ENCODE measurements around the gene LRSAM1. TPM values are rescaled to one million over a fixed set of nuclear protein-coding genes. Genes with fewer than 3 reads are reported as not detected.

The LRSAM1 gene
- total and polyA plus RNA-seq, 2 of the 8 experiments (the other 6 are each of a cell fraction or from before 2014, with no cell fraction given): 9.7 to 18.3 TPM

DNA sequence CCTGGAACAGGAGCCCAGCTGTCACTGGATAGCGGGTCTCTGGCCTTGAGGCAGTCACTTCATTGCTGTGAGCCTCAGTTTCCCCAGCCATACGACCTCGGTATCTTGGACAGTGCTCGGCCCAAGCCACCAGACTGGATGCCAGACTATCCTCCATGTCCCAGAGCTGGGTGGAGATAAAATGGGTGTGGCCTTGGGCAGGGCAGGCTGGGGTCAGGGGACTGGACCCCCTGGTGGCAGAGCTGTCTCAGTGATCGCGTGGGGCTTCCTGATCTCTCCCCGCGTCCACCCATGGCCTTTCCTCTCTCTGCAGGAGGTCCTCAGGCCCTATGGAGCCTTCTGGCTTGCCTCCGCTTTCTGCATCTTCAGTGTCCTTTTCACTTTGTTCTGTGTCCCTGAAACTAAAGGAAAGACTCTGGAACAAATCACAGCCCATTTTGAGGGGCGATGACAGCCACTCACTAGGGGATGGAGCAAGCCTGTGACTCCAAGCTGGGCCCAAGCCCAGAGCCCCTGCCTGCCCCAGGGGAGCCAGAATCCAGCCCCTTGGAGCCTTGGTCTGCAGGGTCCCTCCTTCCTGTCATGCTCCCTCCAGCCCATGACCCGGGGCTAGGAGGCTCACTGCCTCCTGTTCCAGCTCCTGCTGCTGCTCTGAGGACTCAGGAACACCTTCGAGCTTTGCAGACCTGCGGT is 44.4 kb upstream of the LRSAM1 start:
- DNase-seq (ENCODE audit: low read depth in 1 of 2, low spot score in 2 of 2): no peak
- POLR2A ChIA-PET (ENCODE audit: partially characterized antibody): interaction anchor here (0.9 to 2.0 kb wide), 4 partner anchors 10 to 44 kb away, joined by 3 to 8 read pairs (median 6); partner anchors contain the start of genes LRSAM1, RPL12 and SLC2A8
- no peak for TF ChIP-seq RBBP5 (IDR thresholded peaks at IDR 0.05; ENCODE audit: borderline replicate concordance, low read depth, low read length)

More for the DNA sequence above, 44.4 kb upstream of the LRSAM1 start:
- no peak for FAIRE-seq
- H4K91ac ChIP-seq (replicated peaks; ENCODE audit: insufficient read length, low read length): no peak overlapping the region
- no peak overlapping the region for H2AFZ ChIP-seq (ENCODE audit: low read length)
- no peaks in the 10 kb centered on the region for H3K79me1 ChIP-seq (ENCODE audit: low read depth, low read length)
- H4K20me1 ChIP-seq (replicated peaks in 1 of 2; ENCODE audit: control insufficient read depth in 1 of 2, insufficient read depth in 2 of 2, low read length in 2 of 2): peaks cover 0 to 9% of the 10 kb centered on the region in 2 experiments
- no peak overlapping the region for H3K9ac ChIP-seq (replicated peaks in 1 of 4; ENCODE audit: extremely low read depth in 1 of 4, low read depth in 3 of 4, low read length in 3 of 4)
- H2BK120ac ChIP-seq (replicated peaks; ENCODE audit: low read depth, low read length): no peak overlapping the region
- no peaks in the 10 kb centered on the region for H3K23me2 ChIP-seq (ENCODE audit: low read depth, low read length)
- H2BK5ac ChIP-seq (ENCODE audit: low read depth, low read length): 0 out of 2 replicates have a peak overlapping the region, but pooled peaks have one; percentile 24
- no peaks in the 10 kb centered on the region for H3K4me1 ChIP-seq (replicated peaks in 1 of 4; ENCODE audit: control insufficient read depth in 3 of 4, insufficient read depth in 4 of 4, low read length in 3 of 4)
- CTCF ChIA-PET (ENCODE audit: partially characterized antibody): interaction anchor here (1.0 to 2.9 kb wide), 8 partner anchors 10 to 212 kb away, joined by 3 to 10 read pairs (median 4); partner anchors contain the start of gene SLC2A8
- no peak overlapping the region for H2BK12ac ChIP-seq (ENCODE audit: low read depth, low read length)
- no peaks in the 10 kb centered on the region for H3K27me3 ChIP-seq (replicated peaks in 1 of 4; ENCODE audit: control insufficient read depth in 3 of 4, extremely low read depth in 1 of 4, insufficient read depth in 3 of 4, low read length in 3 of 4)
- 87% methylated on average over 13 of the region's 13 CpGs; no CpG with 5 or more reads in 1 of the 2 experiments for WGBS, 2 experiments (ENCODE audit: extremely low coverage in 1 of 2, insufficient coverage in 1 of 2, insufficient read length in 1 of 2, insufficient replicate concordance in 2 of 2, low coverage in 1 of 2, low lambda C conversion rate in 2 of 2, missing lambda C conversion rate in 1 of 2)
- H3K56ac ChIP-seq (replicated peaks; ENCODE audit: insufficient read length, low read depth, low read length): no peak overlapping the region
- no peak overlapping the region for H4K8ac ChIP-seq (ENCODE audit: extremely low read depth, insufficient read depth, low read length)
- no peak overlapping the region for H3K18ac ChIP-seq (ENCODE audit: extremely low read depth, low read length)
- no peak overlapping the region for H3K4me2 ChIP-seq (ENCODE audit: insufficient read depth in 1 of 2, low read depth in 2 of 2, low read length in 2 of 2)
- H3K4ac ChIP-seq (replicated peaks; ENCODE audit: insufficient read length, low read depth, low read length): no peak overlapping the region
- H2BK20ac ChIP-seq (ENCODE audit: low read length): no peak overlapping the region
- H2BK15ac ChIP-seq (ENCODE audit: low read length): no peak overlapping the region
- H3K14ac ChIP-seq (ENCODE audit: insufficient read length): no peak overlapping the region
- no peaks in the 10 kb centered on the region for H3K9me3 ChIP-seq (ENCODE audit: insufficient read depth in 2 of 2, low read depth in 1 of 2, low read length in 1 of 2)
- H3K23ac ChIP-seq (ENCODE audit: insufficient read length): no peak overlapping the region
- H3K36me3 ChIP-seq (ENCODE audit: control insufficient read depth in 2 of 4, insufficient read depth in 4 of 4, low read length in 3 of 4): peaks cover 2 to 13% (median 6%) of the 10 kb centered on the region in 4 experiments; a peak in 5 of 8 replicates
- no peak overlapping the region for H3K27ac ChIP-seq (ENCODE audit: low read depth, low read length)
- no peak overlapping the region for H2AK5ac ChIP-seq (ENCODE audit: low read depth, low read length)
- H3K4me3 ChIP-seq (ENCODE audit: extremely low read depth in 1 of 4, insufficient read depth in 2 of 4, low read depth in 3 of 4, low read length in 4 of 4): no peak overlapping the region
- H4K5ac ChIP-seq (ENCODE audit: insufficient read length, low read depth, low read length): no peak overlapping the region
- H3K79me2 ChIP-seq (ENCODE audit: control insufficient read depth in 1 of 2, insufficient read depth in 2 of 2, low read length in 2 of 2): no peaks in the 10 kb centered on the region

Data from H1 (cell line).